GM12891 (cell line): ENCODE measurements around the gene ASAP3.
"Not testable (repeated sequence)": the region's sequence is repeated elsewhere in the genome, so short reads cannot be mapped to it uniquely, and the experiment has no call there.

Experiments
- PAX5 ChIP-seq: IDR thresholded peaks from 2 replicates; pipeline ENCODE4 v1.6.1; 2011; ENCODE audit warnings: low read length, moderate library complexity, mild to moderate bottlenecking; ENCODE audit not compliant: insufficient read depth, severe bottlenecking
- POLR2A ChIP-seq: IDR thresholded peaks from 2 replicates; pipeline ENCODE4 v1.6.1; 2011; ENCODE audit warnings: low read depth, low read length, control low read depth
- POLR2AphosphoS5 ChIP-seq: IDR thresholded peaks from 2 replicates; pipeline ENCODE4 v1.6.1; 2011; ENCODE audit warnings: low read depth, low read length, control low read depth
- POU2F2 ChIP-seq: IDR thresholded peaks from 2 replicates; pipeline ENCODE4 v1.6.1; 2011; ENCODE audit warnings: low read depth, mild to moderate bottlenecking, control low read depth, low read length, moderate library complexity
- SPI1 ChIP-seq: IDR thresholded peaks from 2 replicates; pipeline ENCODE4 v1.6.1; 2011; ENCODE audit warnings: low read depth, low read length, control low read depth
- TAF1 ChIP-seq: IDR thresholded peaks from 2 replicates; pipeline ENCODE4 v1.6.1; 2011; ENCODE audit warnings: low read depth, low read length, control low read depth

GRCh38 chr1:23494836-23495235, 10.9 kb upstream of the ASAP3 start:
- not testable (repeated sequence) for TF ChIP-seq SPI1, POLR2AphosphoS5, POLR2A, POU2F2, PAX5, TAF1
